NB4 (cell line): ENCODE results near the gene SH2D3C.
"Not testable (repeated sequence)": the region's sequence is repeated elsewhere in the genome, so short reads cannot be mapped to it uniquely, and the experiment has no call there.

ENCODE experiments used
- DNase-seq: peaks from one replicate; pipeline ENCODE4 v3.0.0; 2010; ENCODE audit warnings: low read depth
- H3K4me3 ChIP-seq: one replicate; pipeline ENCODE4 v1.5.1; 2011; ENCODE audit warnings: mild to moderate bottlenecking, low read depth, low read length, moderate library complexity
- MYC ChIP-seq: IDR thresholded peaks from 2 replicates; pipeline ENCODE4 v1.6.1; 2011; ENCODE audit warnings: low read depth, low read length
- POLR2A ChIP-seq: IDR thresholded peaks from 2 replicates; pipeline ENCODE4 v1.6.1; 2011; ENCODE audit warnings: mild to moderate bottlenecking; ENCODE audit not compliant: insufficient read length; ENCODE audit errors: extremely low read depth
- TF ChIP-seq, protein P1 (sequence below): IDR thresholded peaks from one replicate; pipeline ENCODE4 v1.5.1; 2012; ENCODE audit warnings: low read depth, low read length
- TF ChIP-seq, protein P2 (sequence below): IDR thresholded peaks from 2 replicates; pipeline ENCODE4 v1.6.1; 2011; ENCODE audit warnings: low read depth, low read length

SH2D3C gene

DNA sequence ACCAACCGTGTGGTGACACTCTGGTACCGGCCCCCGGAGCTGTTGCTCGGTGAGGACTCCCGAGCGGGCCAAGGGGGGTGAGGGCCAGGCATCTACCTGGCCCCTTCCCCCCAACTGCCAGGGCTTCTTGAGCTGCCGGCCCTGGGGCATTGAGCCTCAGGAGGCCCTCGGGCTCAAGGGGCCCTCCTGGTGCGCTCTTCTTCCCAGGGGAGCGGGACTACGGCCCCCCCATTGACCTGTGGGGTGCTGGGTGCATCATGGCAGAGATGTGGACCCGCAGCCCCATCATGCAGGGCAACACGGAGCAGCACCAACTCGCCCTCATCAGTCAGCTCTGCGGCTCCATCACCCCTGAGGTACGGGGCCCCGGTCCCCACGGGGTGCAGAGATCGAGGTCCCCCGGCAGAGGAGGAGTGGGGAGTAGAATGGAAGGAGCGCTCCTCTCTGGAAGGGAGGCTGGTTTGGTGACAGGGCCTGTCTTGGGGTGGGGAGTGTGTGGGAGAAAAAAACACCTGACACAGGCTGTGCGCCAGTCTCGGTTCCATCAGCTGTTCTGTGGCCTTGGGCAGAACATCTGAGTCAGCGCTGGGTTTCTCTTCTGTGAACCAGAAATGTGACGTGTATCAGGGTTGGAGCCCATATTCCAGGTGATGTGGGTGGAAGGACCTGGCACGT is 10.0 kb upstream of the SH2D3C start:
- no peak overlapping the region for H3K4me3 ChIP-seq
- no peak for DNase-seq
- TF ChIP-seq, protein P1, sequence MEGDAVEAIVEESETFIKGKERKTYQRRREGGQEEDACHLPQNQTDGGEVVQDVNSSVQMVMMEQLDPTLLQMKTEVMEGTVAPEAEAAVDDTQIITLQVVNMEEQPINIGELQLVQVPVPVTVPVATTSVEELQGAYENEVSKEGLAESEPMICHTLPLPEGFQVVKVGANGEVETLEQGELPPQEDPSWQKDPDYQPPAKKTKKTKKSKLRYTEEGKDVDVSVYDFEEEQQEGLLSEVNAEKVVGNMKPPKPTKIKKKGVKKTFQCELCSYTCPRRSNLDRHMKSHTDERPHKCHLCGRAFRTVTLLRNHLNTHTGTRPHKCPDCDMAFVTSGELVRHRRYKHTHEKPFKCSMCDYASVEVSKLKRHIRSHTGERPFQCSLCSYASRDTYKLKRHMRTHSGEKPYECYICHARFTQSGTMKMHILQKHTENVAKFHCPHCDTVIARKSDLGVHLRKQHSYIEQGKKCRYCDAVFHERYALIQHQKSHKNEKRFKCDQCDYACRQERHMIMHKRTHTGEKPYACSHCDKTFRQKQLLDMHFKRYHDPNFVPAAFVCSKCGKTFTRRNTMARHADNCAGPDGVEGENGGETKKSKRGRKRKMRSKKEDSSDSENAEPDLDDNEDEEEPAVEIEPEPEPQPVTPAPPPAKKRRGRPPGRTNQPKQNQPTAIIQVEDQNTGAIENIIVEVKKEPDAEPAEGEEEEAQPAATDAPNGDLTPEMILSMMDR, result no peak
- TF ChIP-seq, protein P2, sequence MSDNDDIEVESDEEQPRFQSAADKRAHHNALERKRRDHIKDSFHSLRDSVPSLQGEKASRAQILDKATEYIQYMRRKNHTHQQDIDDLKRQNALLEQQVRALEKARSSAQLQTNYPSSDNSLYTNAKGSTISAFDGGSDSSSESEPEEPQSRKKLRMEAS, result no peak
- TF ChIP-seq POLR2A (no peak), MYC (no peak)

DNA sequence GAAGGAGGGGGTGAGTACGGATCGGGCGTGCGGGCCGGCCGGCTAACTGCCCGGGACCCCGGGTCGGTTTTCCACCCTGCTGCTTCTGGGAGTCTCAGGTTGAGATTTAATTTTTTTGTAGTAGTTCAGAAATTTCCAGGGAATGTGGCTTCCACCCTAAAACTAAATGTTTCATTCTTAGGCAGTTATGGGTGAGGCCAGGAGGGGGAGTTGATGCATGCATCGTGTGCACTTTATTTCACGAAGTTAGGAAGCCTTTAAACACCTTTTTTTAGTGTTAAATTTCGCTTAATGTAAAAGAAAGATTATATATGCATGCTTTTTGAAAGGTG is 8.3 kb upstream of the SH2D3C start:
- TF ChIP-seq POLR2A, result no peak
- TF ChIP-seq, protein P2, result no peak
- TF ChIP-seq, protein P1, result peak; percentile 16
- no peak for DNase-seq
- peak overlapping the region; percentile 86 for H3K4me3 ChIP-seq

DNA sequence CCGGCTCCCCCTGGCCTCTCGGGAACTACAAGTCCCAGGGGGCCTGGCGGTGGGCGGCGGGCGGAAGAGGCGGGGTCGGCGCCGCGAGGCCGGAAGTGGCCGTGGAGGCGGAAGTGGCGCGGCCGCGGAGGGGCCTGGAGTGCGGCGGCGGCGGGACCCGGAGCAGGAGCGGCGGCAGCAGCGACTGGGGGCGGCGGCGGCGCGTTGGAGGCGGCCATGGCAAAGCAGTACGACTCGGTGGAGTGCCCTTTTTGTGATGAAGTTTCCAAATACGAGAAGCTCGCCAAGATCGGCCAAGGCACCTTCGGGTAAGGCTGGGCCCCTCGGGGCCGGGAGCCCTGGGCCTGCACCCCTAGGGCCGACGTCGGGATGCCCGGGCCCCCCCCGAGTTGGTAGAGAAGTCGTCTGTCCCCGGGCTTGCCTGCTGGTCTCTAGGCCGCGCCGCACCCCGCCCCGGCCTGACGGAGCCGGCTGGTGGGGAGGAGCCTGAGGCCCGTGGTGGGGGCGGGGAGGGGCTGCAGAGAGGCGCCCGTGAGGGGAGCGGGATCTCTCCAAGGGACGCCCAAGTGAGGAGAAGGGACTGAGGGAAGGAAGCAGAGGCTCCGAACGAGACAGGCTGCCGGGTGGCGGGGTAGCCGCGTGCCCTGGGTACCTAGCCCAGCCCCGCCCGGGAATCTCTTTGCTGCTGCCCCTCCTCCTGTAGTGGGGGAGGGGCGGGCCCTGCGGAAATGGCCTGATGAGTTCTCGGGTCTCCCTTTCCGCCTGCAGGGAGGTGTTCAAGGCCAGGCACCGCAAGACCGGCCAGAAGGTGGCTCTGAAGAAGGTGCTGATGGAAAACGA is 7.7 kb upstream of the SH2D3C start, which contains the start of gene CDK9:
TSS of gene CDK9 (plus strand) at position 102 of the 840 bp plus-strand sequence. CDS start at position 217, 115 bp downstream.
- DNase-seq, result peak; percentile 91
- peak within 1 kb of the TSS; percentile 86 for H3K4me3 ChIP-seq
- TF ChIP-seq MYC, result peak; percentile 40; the same call in 1 of the 2 replicates
- TF ChIP-seq POLR2A, result peak; percentile 61
- TF ChIP-seq, protein P1, result no peak

DNA sequence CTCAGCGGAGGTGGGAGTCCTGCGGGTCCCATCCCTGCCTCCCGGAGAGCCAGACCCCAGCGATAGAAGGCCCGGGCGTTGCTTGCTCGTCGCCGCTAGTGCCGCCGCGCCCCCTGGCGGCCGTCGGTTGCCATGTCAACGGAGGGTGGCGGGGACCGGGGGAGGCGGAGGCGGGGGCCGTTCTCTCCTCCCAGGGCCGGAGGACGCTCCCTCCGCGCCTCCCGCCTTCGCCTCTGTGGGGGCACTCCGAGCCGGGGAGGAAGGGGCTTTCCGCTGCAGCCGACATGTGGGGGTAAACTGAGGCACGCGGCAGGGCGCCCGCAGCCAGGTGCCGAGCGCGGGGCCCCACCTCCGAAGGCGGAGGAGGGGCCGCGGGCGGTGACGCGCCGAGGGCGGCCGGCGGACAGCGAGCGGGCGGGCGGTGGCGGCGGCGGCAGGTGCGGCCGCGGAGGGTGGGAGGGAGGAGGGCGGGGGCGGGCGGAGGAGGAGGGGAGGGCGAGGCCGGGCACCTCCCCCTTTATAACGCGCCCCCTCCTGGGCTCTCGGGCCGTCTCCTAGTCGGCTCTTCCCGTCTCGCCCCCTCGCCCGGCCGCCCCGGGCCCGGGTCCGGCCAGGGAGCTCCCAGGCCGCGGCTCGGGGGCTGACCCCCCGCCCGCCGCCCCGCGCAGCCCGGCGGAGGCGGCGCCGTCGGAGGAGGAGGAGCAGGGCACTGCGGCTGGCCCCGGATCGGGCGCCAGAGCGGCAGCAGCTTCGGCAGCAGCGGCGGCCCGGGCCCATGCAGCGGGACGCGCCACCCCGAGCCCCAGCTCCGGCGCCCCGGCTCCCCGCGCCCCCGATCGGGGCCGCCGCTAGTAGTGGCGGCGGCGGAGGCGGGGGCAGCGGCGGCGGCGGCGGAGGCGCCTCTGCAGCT is 6.8 kb upstream of the SH2D3C start:
- H3K4me3 ChIP-seq, result peak overlapping the region; percentile 55
- peak; percentile 91 for DNase-seq
- TF ChIP-seq, protein P1, result peak; percentile 52
- no peak for TF ChIP-seq MYC

DNA sequence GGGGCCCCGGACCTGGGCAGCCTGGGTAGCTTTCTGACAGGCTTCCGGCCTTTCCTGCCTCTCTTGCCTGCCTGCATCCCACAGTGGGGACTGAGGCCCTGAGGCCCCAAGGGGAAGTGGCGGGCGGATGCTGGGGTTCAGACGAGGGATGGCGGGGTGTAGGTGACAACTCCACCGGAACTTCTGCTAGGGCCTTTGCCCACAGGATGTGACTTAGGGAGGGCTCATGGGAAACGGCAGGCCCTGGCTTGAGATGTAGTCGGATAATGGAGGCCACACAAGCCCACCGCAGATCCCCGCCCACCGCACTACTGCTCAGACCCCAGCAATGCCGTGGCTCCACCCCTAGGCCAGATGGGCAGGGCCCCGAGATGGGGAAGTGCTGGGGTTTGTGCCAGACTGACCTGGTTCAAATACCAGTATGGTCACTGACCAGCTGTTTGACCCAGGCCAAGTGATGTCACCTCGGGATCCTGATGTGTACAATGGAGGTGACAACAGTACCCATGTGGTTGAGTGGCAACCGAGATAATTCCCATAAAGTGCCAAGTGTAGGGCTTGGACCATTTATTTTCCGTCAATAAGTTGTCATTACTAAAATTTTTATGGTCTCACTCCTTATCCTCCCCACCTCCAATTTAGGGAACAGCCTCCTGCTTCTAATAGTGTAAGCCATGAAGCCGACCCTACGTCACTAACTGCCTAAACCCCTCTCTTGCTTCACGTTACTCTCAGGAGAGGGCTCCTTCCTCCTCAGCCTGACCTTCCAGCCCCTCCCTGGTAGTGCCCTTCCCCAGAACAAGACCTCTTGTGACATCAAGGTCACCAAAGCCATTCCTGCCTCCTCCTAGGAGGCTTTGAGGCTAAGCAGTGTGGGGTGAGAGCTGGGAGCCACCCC is 4.9 kb upstream of the SH2D3C start:
- H3K4me3 ChIP-seq, result peak overlapping the region; percentile 36
- DNase-seq, result peak; percentile 98
- TF ChIP-seq MYC, result no peak; the same call in 1 of the 2 replicates
- TF ChIP-seq, protein P2, result peak; percentile 20; the same call in 1 of the 2 replicates

DNA sequence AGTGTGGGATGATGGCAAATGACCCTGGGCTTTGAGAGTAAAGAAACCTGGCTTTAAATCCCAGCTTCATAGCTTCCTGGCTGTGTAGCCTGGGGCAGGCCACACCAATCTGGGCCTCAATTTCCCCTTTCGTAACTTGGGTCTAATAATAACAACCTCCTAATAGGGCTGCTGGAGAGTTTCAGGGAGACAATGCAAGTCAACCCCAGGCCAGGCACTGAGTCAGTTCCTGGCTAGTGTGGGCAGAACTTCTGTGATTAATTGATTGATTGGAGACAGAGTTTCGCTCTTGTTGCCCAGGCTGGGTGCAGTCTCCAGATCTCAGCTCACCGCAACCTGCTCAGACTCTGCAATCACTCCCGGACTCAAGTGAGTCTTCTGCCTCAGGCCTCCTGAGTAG is 3.3 kb upstream of the SH2D3C start:
- no peak overlapping the region for H3K4me3 ChIP-seq
- TF ChIP-seq, protein P1, result no peak
- TF ChIP-seq POLR2A, result no peak
- DNase-seq, result peak; percentile 48

DNA sequence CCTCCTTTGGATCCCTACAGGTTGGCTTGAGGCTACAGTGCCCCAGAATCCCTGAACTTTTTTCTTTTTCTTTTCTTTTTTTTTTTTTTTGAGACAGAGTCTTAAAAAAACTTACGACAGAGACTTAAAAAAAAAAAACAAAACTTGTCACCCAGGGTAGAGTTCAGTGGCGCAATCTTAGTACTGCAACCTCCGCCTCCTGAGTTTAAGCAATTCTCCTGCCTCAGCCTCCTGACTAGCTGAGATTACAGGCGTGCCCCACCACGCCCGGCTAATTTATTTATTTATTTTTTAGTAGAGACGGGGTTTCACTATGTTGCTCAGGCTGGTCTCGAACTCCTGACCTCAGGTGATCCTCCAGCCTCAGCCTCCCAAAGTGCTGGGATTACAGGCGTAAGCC is 2.4 kb upstream of the SH2D3C start:
- DNase-seq, result peak; percentile 75
- not testable (repeated sequence) for H3K4me3 ChIP-seq
